Endothelial cell of umbilical vein (primary cell): ENCODE results near the gene SFXN3. TPM values are rescaled to one million over a fixed set of nuclear protein-coding genes. Genes with fewer than 3 reads are reported as not detected.
A peak's percentile ranks its signal among the peaks of the same experiment; 100 is the strongest.

Experiments used
- BruUV-seq: library from RNA; stranded (reverse); fragments of 400-500 nt; replicated peaks from 2 replicates; lab custom pipeline; 2021; lab: Mats Ljungman, UMichigan
- CTCF ChIA-PET: fragments of 300-600, 350-600 bp; sonication (Branson Sonifier 250); formaldehyde crosslinking; loops from one replicate; lab custom pipeline; 2021; ENCODE audit warnings: antibody characterized with exemption, inconsistent platforms; lab: Charles Lee
- POLR2A ChIA-PET: fragments of 300-600, 350-600 bp; sonication (Branson Sonifier 250); formaldehyde crosslinking; loops from one replicate; lab custom pipeline; 2021; ENCODE audit warnings: antibody characterized with exemption, inconsistent platforms; lab: Charles Lee
- DNase-seq: peaks from one replicate; pipeline ENCODE4 v3.0.0-alpha.2; 2011; ENCODE audit warnings: low read depth, low spot score
- FAIRE-seq: peaks from 2 replicates; lab custom pipeline; 2011; peaks lifted over from hg19 to GRCh38; lab: Jason Lieb, UNC
- H2AFZ ChIP-seq: 2 replicates; pipeline ENCODE4 v1.6.0; 2012; ENCODE audit warnings: low read depth, low read length, control low read depth, inconsistent platforms
- H3K27ac ChIP-seq: 2 replicates; pipeline ENCODE4 v1.5.1; 2011; ENCODE audit warnings: low read depth, mild to moderate bottlenecking, control low read depth, low read length, moderate library complexity; ENCODE audit not compliant: insufficient read depth
- H3K27me3 ChIP-seq, 2 experiments: 2 replicates each; pipeline versions ENCODE4 v1.6.0 to v1.6.1; 2011; ENCODE audit warnings: low read length in 2 of 2, mixed read lengths in 1 of 2; ENCODE audit not compliant: control insufficient read depth in 2 of 2, insufficient read depth in 2 of 2
- H3K36me3 ChIP-seq, 2 experiments: 2 replicates in 1 of 2; 3 replicates in 1 of 2; pipeline ENCODE4 v1.5.1; 2011; ENCODE audit warnings: low read length in 2 of 2, mild to moderate bottlenecking in 1 of 2, moderate library complexity in 1 of 2; ENCODE audit not compliant: control insufficient read depth in 2 of 2, insufficient read depth in 2 of 2; ENCODE audit errors: extremely low read depth in 1 of 2
- H3K4me1 ChIP-seq: 3 replicates; pipeline ENCODE4 v1.5.1; 2011; ENCODE audit warnings: mild to moderate bottlenecking, low read length; ENCODE audit not compliant: control insufficient read depth, insufficient read depth; ENCODE audit errors: extremely low read depth
- H3K4me2 ChIP-seq: 2 replicates; pipeline ENCODE4 v1.6.1; 2011; ENCODE audit warnings: low read length, control low read depth, mixed read lengths; ENCODE audit not compliant: insufficient read depth
- H3K4me3 ChIP-seq, 3 experiments: fragments of 200-600 bp in 1 of 3; sonication (generic), shearing (Covaris generic) in 1 of 3; replicated peaks in 1 of 3; 2 replicates each; pipeline ENCODE4 v1.5.1; 2011 to 2016; ENCODE audit warnings: control low read depth in 3 of 3, low read length in 3 of 3, mild to moderate bottlenecking in 2 of 3, inconsistent platforms in 1 of 3, low read depth in 1 of 3, moderate library complexity in 1 of 3; ENCODE audit not compliant: insufficient read depth in 1 of 3
- H3K79me2 ChIP-seq: 2 replicates; pipeline ENCODE4 v1.6.0; 2012; ENCODE audit warnings: low read length, inconsistent platforms; ENCODE audit not compliant: control insufficient read depth, insufficient read depth
- H3K9ac ChIP-seq: replicated peaks from 2 replicates; pipeline ENCODE3; 2011; ENCODE audit warnings: low read length, control low read depth; ENCODE audit not compliant: insufficient read depth; ENCODE audit errors: extremely low read depth
- H3K9me1 ChIP-seq: replicated peaks from 3 replicates; pipeline ENCODE4 v1.6.0; 2011; ENCODE audit warnings: mild to moderate bottlenecking, low read length; ENCODE audit not compliant: control insufficient read depth, insufficient read depth; ENCODE audit errors: extremely low read depth
- H3K9me3 ChIP-seq: replicated peaks from 2 replicates; pipeline ENCODE4 v1.5.1; 2012; ENCODE audit warnings: low read length, inconsistent platforms; ENCODE audit not compliant: control insufficient read depth, insufficient read depth
- H4K20me1 ChIP-seq: replicated peaks from 2 replicates; pipeline ENCODE3; 2011; ENCODE audit warnings: mild to moderate bottlenecking, low read length; ENCODE audit not compliant: control insufficient read depth, insufficient read depth; ENCODE audit errors: extremely low read depth
- CTCF ChIP-seq, 2 donors: IDR thresholded peaks; 1 replicate in 1 of 2; 2 replicates in 1 of 2; pipeline ENCODE4 v1.5.1; 2011; ENCODE audit warnings: low read length in 2 of 2, mild to moderate bottlenecking in 2 of 2, moderate library complexity in 2 of 2, control low read depth in 1 of 2, inconsistent platforms in 1 of 2, low read depth in 1 of 2; ENCODE audit not compliant: insufficient read depth in 1 of 2; ENCODE audit errors: extremely low read depth in 1 of 2
- EZH2 ChIP-seq: IDR thresholded peaks from 2 replicates; pipeline ENCODE4 v1.6.1; 2012; ENCODE audit warnings: borderline replicate concordance, low read depth, mild to moderate bottlenecking, moderate library complexity, low read length, inconsistent platforms; ENCODE audit not compliant: severe bottlenecking
- FOS ChIP-seq: IDR thresholded peaks from 2 replicates; pipeline ENCODE4 v1.6.1; 2011; ENCODE audit warnings: mild to moderate bottlenecking, low read length, moderate library complexity, borderline replicate concordance; ENCODE audit not compliant: insufficient read depth
- GATA2 ChIP-seq: IDR thresholded peaks from 2 replicates; pipeline ENCODE4 v1.7.0; 2011; ENCODE audit warnings: low read depth, mild to moderate bottlenecking, moderate library complexity, mixed read lengths, low read length; ENCODE audit not compliant: insufficient read length, insufficient read depth
- JUN ChIP-seq: IDR thresholded peaks from 2 replicates; pipeline ENCODE4 v1.6.1; 2011; ENCODE audit warnings: borderline replicate concordance, low read depth; ENCODE audit not compliant: insufficient read length, insufficient read depth
- MAX ChIP-seq: IDR thresholded peaks from 2 replicates; pipeline ENCODE4 v1.6.1; 2011; ENCODE audit not compliant: insufficient read depth, insufficient read length
- MYC ChIP-seq: IDR thresholded peaks from one replicate; pipeline ENCODE4 v1.6.1; 2011; ENCODE audit warnings: mild to moderate bottlenecking, low read depth, low read length
- POLR2A ChIP-seq: IDR thresholded peaks from 2 replicates; pipeline ENCODE4 v1.6.1; 2012; ENCODE audit warnings: low read depth, mild to moderate bottlenecking, control low read depth, low read length
- POLR2AphosphoS5 ChIP-seq: IDR thresholded peaks from 2 replicates; pipeline ENCODE4 v1.6.1; 2012; ENCODE audit warnings: low read depth, mild to moderate bottlenecking, control low read depth, low read length, moderate library complexity; ENCODE audit not compliant: insufficient read depth
- dilution Hi-C: fragments of 300-500 bp; cut with MboI; formaldehyde crosslinking; loops from one replicate; pipeline ENCODE4 v1.15.0; 2019; ENCODE audit warnings: low sequenced_read_pairs; ENCODE audit not compliant: extremely low pct_ligation_motif_present
- intact Hi-C: fragments of 100-400 bp; cut with micrococcal nuclease; formaldehyde crosslinking; loops from one replicate; pipeline ENCODE4 v1.10.0; 2022
- polyA plus RNA-seq, 4 experiments: library from polyadenylated mRNA; depleted of rRNA in 3 of 4; stranded (reverse) in 3 of 4; unstranded in 1 of 4; fragments of >200 nt; gene quantifications; 2 replicates each; pipeline versions ENCODE4 v1.2.1 to v1.2.3, GENCODE V29; 2011 to 2012; ENCODE audit warnings: missing spikeins in 1 of 4
- total RNA-seq: library from RNA; stranded (reverse); gene quantifications from 2 replicates; pipeline ENCODE4 v1.2.3, GENCODE V29; 2021

The SFXN3 gene
- total and polyA plus RNA-seq, 2 donors (not counting 3 experiments of a cell fraction or from before 2014, with no cell fraction given): 83.1 to 117 TPM

GRCh38 chr10:101080933-101081931, 50.2 kb downstream of the SFXN3 start:
- H4K20me1 ChIP-seq: no peaks in the 10 kb centered on the region
- ChIA-PET CTCF (interaction anchor here (1.7 to 2.8 kb wide), 2 partner anchors 14 to 31 kb away, joined by 4 to 8 read pairs; no protein-coding TSS in a partner anchor), POLR2A (no interaction called here)
- no peak for TF ChIP-seq MYC
- no peak for TF ChIP-seq MAX
- TF ChIP-seq EZH2: no peak
- TF ChIP-seq POLR2A: no peak
- no peak for TF ChIP-seq POLR2AphosphoS5
- TF ChIP-seq FOS: no peak
- no peak for TF ChIP-seq JUN
- TF ChIP-seq GATA2: no peak
- no peak for TF ChIP-seq CTCF (IDR thresholded peaks at IDR 0.05; ENCODE audit: extremely low read depth in 1 of 2, insufficient read depth in 1 of 2, low read depth in 1 of 2, low read length in 2 of 2)
- no peak overlapping the region for H3K9ac ChIP-seq
- H3K4me3 ChIP-seq: no peak overlapping the region
- H3K9me3 ChIP-seq: no peaks in the 10 kb centered on the region
- no peaks in the 10 kb centered on the region for H3K79me2 ChIP-seq
- no TSS peak for BruUV-seq
- intact Hi-C loops (no loop called here), dilution Hi-C loops (no loop called here)
- no peaks in the 10 kb centered on the region for H3K9me1 ChIP-seq
- no peak overlapping the region for H3K27ac ChIP-seq
- H3K4me2 ChIP-seq: no peak overlapping the region
- no peaks in the 10 kb centered on the region for H3K4me1 ChIP-seq
- no peak for FAIRE-seq
- H3K27me3 ChIP-seq: peaks cover 2 to 9% of the 10 kb centered on the region in 2 experiments
- no peaks in the 10 kb centered on the region for H3K36me3 ChIP-seq
- DNase-seq: peak; percentile 11
- no peak overlapping the region for H2AFZ ChIP-seq
